Mucosa of descending colon (tissue), 3 donors: Measurements from ENCODE around the gene SLC25A12. TPM values are rescaled to one million over a fixed set of nuclear protein-coding genes. Genes with fewer than 3 reads are reported as not detected.
"Not testable (repeated sequence)": the region's sequence is repeated elsewhere in the genome, so short reads cannot be mapped to it uniquely, and the experiment has no call there.

Experiments
- ATAC-seq: fragments of 200-7000 bp; cut with Tn5 transposase; one replicate; pipeline ENCODE4 v1.9.1; 2020; ENCODE audit warnings: mild to moderate bottlenecking, moderate library complexity
- DNase-seq, 3 donors: peaks; one replicate each; pipeline ENCODE4 v3.0.0-alpha.2; 2020
- H3K36me3 ChIP-seq: fragments of 200-600 bp; one replicate; pipeline ENCODE4 v1.8.0; 2021; ENCODE audit warnings: low read depth, mild to moderate bottlenecking
- H3K4me1 ChIP-seq: fragments of 200-600 bp; one replicate; pipeline ENCODE4 v1.8.0; 2021; ENCODE audit warnings: low read depth, mild to moderate bottlenecking
- H3K4me3 ChIP-seq: fragments of 200-600 bp; one replicate; pipeline ENCODE4 v1.8.0; 2021; ENCODE audit warnings: mild to moderate bottlenecking
- H3K9me3 ChIP-seq: fragments of 200-600 bp; one replicate; pipeline ENCODE4 v1.8.0; 2021; ENCODE audit warnings: mild to moderate bottlenecking
- CTCF ChIP-seq: fragments of 200-600 bp; IDR thresholded peaks from one replicate; pipeline ENCODE4 v1.8.0; 2022; ENCODE audit warnings: antibody characterized with exemption, mild to moderate bottlenecking
- intact Hi-C, 2 donors: fragments of 100-400 bp; cut with DNase I in 1 of 2; cut with micrococcal nuclease in 1 of 2; formaldehyde crosslinking; loops; one replicate each; pipeline versions ENCODE4 v1.11.0 to v1.11.1; 2022; cut with DNase I, micrococcal nuclease
- total RNA-seq, 3 donors: library from RNA; stranded (reverse); fragmentation: NEBNext Ultra II Directional in 2 of 3; extraction: Animal tissue kit (Norgen Biotek cat#: 25700) in 2 of 3; gene quantifications; one replicate each; pipeline versions ENCODE4 v1.2.1 to v1.2.4, GENCODE V29; 2021 to 2023
- donor health status: DM: no; HTN: no; CAD: no; lungs with moderate emphysema.
- donor health status: DM: no; HTN: no; CAD: no.
- donor health status: DM: no; HTN: yes; CAD: no.

SLC25A12 gene
- total RNA-seq, 3 donors from 2014 or later = 19.9 to 44.2 (median 22.3) TPM

DNA sequence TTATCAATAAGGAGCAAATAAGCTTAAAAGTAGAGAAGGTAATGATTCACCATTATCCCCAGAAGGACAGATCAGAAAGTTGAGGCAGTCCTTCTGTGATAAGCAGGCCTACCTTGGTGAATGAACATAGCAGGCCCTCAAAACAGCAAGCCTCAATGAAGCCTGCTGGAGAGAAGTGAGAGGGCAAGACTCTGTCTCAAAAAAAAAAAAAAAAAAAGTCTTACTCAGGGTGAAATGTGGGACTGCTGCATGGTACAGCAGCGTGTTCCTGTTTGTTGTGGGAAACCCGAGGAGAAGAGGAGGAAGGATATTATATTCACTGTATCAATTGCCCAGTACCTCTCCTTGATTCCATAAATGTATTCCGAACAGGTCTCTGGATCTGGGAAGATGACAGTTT lies 19.5 kb upstream of the SLC25A12 start:
- TF ChIP-seq CTCF = no peak
- intact Hi-C loops = no loop called here
- no peak for ATAC-seq
- no peaks in the 10 kb centered on the region for H3K9me3 ChIP-seq
- H3K4me3 ChIP-seq = no peak overlapping the region
- no peaks in the 10 kb centered on the region for H3K36me3 ChIP-seq
- DNase-seq = no peak
- no peaks in the 10 kb centered on the region for H3K4me1 ChIP-seq

DNA sequence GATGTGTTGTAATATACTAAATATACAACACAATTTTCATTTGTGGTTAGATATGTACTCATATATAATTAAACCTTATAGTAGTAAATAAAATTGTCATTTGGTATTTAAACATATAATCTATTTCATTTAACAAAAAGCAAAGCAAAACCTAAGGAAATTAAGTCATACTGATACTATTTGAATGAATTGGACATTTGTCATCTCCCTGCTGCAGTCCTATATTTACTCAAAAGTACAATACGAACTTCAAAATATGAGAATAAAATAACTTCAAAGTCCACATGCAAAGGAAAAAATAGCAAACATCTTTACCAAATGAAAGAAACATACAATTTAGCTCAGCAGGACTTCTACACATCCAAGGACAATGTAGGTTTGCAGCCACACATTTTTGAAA lies 16.4 kb upstream of the SLC25A12 start:
- H3K4me1 ChIP-seq = no peaks in the 10 kb centered on the region
- H3K9me3 ChIP-seq = no peaks in the 10 kb centered on the region
- H3K36me3 ChIP-seq = no peaks in the 10 kb centered on the region
- no peak overlapping the region for H3K4me3 ChIP-seq
- ATAC-seq (no peak), DNase-seq (no peak)
- intact Hi-C loops = no loop called here
- TF ChIP-seq CTCF = no peak

DNA sequence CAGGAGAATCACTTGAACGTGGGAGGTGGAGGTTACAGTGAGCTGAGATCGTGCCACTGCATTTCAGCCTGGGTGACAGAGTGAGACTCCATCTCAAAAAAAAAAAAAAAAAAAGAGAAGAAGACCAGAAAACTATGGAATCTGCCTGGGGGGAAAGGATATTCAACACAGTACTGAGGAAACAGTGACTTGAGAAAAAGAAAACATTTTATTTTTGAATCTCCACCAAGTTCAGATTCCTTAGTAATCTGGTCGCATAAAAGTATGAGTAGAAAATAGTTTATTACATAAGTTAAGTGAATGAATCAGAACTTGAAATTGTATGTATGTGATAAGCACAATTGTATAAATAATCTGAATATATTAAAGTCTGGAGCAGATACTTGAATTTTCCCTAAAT lies 15.2 kb upstream of the SLC25A12 start:
- no peak for TF ChIP-seq CTCF
- H3K4me3 ChIP-seq = no peak overlapping the region
- intact Hi-C loops = no loop called here
- H3K36me3 ChIP-seq = no peaks in the 10 kb centered on the region
- ATAC-seq = no peak
- H3K4me1 ChIP-seq = no peaks in the 10 kb centered on the region
- no peaks in the 10 kb centered on the region for H3K9me3 ChIP-seq
- DNase-seq = no peak

DNA sequence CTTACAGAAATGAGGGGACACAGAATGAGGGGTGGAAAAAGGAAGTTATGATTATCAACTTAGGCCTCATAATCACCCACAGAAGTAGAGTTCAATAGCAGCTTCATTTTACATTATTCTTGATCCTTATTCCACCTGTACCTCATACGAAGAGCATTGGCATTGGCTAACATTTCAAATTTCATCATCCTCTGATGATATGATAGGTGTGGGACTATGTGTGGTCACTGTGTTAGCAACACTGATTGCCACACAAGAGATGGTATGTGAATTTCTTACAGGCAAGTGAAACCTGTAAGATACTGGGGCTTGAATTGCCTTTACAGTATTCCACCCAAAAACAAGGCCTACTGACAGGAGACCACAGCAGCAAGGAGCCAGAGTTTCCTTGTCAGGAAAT lies 14.2 kb upstream of the SLC25A12 start:
- no peaks in the 10 kb centered on the region for H3K9me3 ChIP-seq
- no peaks in the 10 kb centered on the region for H3K36me3 ChIP-seq
- H3K4me3 ChIP-seq = no peak overlapping the region
- TF ChIP-seq CTCF = no peak
- no peak for ATAC-seq
- no peak for DNase-seq
- intact Hi-C loops = no loop called here
- no peaks in the 10 kb centered on the region for H3K4me1 ChIP-seq

DNA sequence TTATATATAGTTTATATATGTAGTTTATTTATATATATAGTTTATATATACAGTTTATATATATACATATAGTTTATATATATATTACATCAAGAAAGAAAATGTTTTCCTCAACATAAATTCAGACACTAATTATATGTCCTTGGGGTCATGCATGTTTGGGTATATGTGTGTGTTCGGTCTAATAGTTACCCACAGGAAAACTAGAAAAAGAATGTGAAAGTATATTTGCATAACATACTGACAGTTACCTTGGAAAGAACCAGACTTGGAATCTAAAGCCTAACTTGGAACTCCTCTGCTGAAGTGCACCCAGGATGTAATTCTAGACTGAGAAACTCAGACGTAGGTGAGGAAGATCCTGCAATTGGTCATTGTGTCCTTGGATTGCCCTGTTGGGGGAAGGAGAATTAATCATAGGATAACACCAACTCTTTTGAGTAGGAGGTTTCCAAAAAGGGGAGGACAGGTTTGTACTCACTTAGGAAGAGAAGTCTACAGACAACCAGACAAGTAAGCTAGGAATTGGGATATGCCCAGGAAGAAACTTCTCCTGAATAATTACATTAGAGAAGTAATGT lies 8.9 kb upstream of the SLC25A12 start:
- no peak for DNase-seq
- Histone ChIP-seq H3K4me3 (no peak overlapping the region), H3K9me3 (no peaks in the 10 kb centered on the region), H3K4me1 (no peaks in the 10 kb centered on the region), H3K36me3 (no peaks in the 10 kb centered on the region)
- intact Hi-C loops = no loop called here
- ATAC-seq = no peak
- TF ChIP-seq CTCF = no peak

- H3K9me3 ChIP-seq, DNase-seq, H3K4me1 ChIP-seq, H3K36me3 ChIP-seq, intact Hi-C loops, H3K4me3 ChIP-seq, ATAC-seq: not testable (repeated sequence)
Measured at GRCh38 chr2:171899623-171900282, 5.7 kb upstream of the SLC25A12 start.
